ENCODE data around the gene NSUN5.
"Not testable (repeated sequence)": the region's sequence is repeated elsewhere in the genome, so short reads cannot be mapped to it uniquely, and the experiment has no call there.

Gene NSUN5

DNA sequence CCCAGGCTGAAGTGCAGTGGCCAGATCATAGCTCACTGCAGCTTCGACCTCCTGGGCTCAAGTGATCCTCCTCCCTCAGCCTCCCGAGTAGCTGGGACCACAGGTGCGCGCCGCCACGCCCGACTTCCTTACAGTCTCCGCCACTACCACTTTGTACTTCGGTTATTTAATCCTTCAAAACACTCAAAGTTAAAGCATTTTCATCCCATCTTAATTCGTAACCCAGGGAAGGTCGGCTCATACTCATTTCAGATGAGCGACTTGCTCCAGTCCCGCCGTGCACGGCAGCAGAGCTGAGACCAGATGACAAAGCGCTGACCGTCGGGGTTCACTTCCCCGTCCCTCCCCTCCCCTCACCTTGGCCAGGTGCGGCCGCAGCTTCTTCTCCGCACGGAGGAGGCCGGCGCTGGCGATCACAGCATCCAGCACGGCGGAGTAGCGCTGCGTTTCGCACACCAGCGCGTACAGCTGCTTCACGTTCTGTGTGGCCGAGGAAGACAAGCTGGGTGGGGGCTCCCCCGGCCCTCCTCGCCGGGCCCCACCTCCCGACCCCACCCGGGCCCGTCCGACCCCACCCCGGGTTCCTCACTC lies 457 bp downstream of the NSUN5 start:
- no peaks in the 10 kb centered on the region for H3K9me3 ChIP-seq (ENCODE audit: severe bottlenecking)
- H3K4me3 ChIP-seq (ENCODE audit: severe bottlenecking) = peak overlapping the region; percentile 62
- DNase-seq (ENCODE audit: low spot score) = no peak
- peak overlapping the region; percentile 34 for H3K27ac ChIP-seq (ENCODE audit: poor library complexity, severe bottlenecking)
- ATAC-seq (ENCODE audit: low read depth) = peak; percentile 58
- H3K4me1 ChIP-seq (ENCODE audit: insufficient read depth, poor library complexity, severe bottlenecking) = peaks cover 3% of the 10 kb centered on the region
- H3K27me3 ChIP-seq (ENCODE audit: insufficient read depth, poor library complexity, severe bottlenecking) = no peaks in the 10 kb centered on the region
- TF ChIP-seq, protein P1, sequence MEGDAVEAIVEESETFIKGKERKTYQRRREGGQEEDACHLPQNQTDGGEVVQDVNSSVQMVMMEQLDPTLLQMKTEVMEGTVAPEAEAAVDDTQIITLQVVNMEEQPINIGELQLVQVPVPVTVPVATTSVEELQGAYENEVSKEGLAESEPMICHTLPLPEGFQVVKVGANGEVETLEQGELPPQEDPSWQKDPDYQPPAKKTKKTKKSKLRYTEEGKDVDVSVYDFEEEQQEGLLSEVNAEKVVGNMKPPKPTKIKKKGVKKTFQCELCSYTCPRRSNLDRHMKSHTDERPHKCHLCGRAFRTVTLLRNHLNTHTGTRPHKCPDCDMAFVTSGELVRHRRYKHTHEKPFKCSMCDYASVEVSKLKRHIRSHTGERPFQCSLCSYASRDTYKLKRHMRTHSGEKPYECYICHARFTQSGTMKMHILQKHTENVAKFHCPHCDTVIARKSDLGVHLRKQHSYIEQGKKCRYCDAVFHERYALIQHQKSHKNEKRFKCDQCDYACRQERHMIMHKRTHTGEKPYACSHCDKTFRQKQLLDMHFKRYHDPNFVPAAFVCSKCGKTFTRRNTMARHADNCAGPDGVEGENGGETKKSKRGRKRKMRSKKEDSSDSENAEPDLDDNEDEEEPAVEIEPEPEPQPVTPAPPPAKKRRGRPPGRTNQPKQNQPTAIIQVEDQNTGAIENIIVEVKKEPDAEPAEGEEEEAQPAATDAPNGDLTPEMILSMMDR (IDR thresholded peaks at IDR 0.05; ENCODE audit: poor library complexity, severe bottlenecking) = no peak
- H3K36me3 ChIP-seq (ENCODE audit: low read depth) = peaks cover 23% of the 10 kb centered on the region

DNA sequence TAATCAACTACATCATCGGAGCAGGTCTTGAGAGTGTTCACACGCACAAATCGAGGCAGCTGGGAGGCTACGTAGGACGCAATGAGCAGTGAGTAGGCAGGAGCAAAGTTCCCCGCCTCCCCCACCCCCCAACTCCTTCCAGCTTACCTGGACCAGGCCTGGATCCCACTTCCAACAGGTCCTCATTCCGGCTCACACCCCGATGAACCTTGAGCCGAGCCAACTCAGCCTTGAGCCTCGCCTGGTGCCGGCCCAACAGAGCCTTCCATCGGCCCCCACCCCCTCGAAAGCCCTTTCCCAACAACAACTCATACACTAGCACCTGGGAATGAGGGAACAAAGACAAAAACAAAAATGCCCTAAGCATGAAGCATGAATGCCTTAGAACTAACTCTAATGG lies 1.2 kb downstream of the NSUN5 start:
- ATAC-seq (ENCODE audit: low read depth) (no peak), DNase-seq (ENCODE audit: low spot score) (no peak)

DNA sequence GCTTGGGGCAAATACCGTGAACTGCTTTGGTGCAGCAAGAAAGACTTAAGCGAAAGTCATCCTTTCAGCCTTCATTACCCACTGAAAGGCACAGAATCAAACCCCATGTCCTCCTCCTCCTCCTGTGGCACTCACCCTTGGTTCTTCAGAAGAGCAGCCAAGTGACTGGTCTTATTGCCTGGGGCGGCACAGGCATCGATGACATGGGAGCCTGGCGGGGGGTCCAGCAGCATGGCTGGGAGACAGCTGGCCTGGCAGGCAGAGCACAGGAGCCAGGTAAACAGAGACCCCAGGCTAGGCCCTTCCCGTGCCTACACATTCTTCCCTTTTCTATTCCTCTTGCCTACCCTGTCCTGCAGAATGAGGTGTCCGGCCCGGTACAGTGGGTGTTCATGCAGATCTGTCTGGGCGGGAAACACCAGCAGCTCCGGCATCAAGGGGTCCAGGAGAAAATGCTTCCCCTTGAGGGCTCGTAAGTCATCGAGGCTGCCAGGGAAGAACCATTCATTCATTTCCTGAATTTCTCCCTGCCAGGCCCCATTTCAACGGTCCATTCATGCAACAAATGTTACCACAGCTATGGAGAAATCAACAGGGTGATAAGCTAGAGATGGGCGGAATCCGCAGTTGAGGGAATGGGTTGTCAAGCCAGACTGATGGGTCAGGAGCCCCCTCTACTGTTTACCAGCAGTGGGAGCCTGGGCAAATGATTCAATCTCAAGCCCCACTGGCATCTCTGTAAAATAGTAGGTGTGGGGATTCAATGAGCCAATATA lies 3.8 kb downstream of the NSUN5 start:
- ATAC-seq (ENCODE audit: low read depth); DNase-seq (ENCODE audit: low spot score); H3K27ac ChIP-seq (ENCODE audit: poor library complexity, severe bottlenecking); H3K9me3 ChIP-seq (ENCODE audit: severe bottlenecking); H3K27me3 ChIP-seq (ENCODE audit: insufficient read depth, poor library complexity, severe bottlenecking); H3K4me3 ChIP-seq (ENCODE audit: severe bottlenecking); H3K4me1 ChIP-seq (ENCODE audit: insufficient read depth, poor library complexity, severe bottlenecking): not testable (repeated sequence)
- peaks cover 23% of the 10 kb centered on the region for H3K36me3 ChIP-seq (ENCODE audit: low read depth)

More for the DNA sequence above, 1.2 kb downstream of the NSUN5 start:
- peaks cover 23% of the 10 kb centered on the region for H3K36me3 ChIP-seq (ENCODE audit: low read depth)
- peak overlapping the region; percentile 62 for H3K4me3 ChIP-seq (ENCODE audit: severe bottlenecking)
- H3K4me1 ChIP-seq (ENCODE audit: insufficient read depth, poor library complexity, severe bottlenecking) = peaks cover 3% of the 10 kb centered on the region
- H3K9me3 ChIP-seq (ENCODE audit: severe bottlenecking) = no peaks in the 10 kb centered on the region
- H3K27ac ChIP-seq (ENCODE audit: poor library complexity, severe bottlenecking) = no peak overlapping the region
- no peaks in the 10 kb centered on the region for H3K27me3 ChIP-seq (ENCODE audit: insufficient read depth, poor library complexity, severe bottlenecking)
- TF ChIP-seq, protein P1 (IDR thresholded peaks at IDR 0.05; ENCODE audit: poor library complexity, severe bottlenecking) = no peak

DNA sequence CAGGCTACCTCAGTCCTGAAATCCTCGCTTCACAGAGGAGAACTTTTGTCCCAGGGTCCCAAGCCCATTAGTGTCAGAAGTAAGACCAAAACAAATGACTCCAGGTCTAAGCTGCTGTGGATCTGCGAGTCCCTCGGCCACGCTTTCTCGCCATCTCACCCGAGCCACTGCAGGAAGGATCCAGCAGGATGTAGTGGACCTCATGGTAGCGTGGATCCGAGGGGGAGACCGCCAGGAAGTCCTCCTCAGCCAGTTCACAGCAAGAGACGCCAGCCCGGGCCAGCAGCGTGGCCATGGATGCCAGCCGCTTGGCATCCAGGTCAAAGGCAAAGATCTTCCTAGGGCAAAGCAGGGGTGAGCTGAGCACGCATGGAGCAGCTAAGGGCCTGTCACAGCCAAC lies 4.6 kb downstream of the NSUN5 start:
- Histone ChIP-seq H3K4me1 (ENCODE audit: insufficient read depth, poor library complexity, severe bottlenecking) (peaks cover 2% of the 10 kb centered on the region), H3K27ac (ENCODE audit: poor library complexity, severe bottlenecking) (no peak overlapping the region), H3K36me3 (ENCODE audit: low read depth) (peaks cover 23% of the 10 kb centered on the region), H3K27me3 (ENCODE audit: insufficient read depth, poor library complexity, severe bottlenecking) (no peaks in the 10 kb centered on the region), H3K9me3 (ENCODE audit: severe bottlenecking) (no peaks in the 10 kb centered on the region), H3K4me3 (ENCODE audit: severe bottlenecking) (no peak overlapping the region)
- TF ChIP-seq, protein P1 (IDR thresholded peaks at IDR 0.05; ENCODE audit: poor library complexity, severe bottlenecking) = no peak
- DNase-seq (ENCODE audit: low spot score) (no peak), ATAC-seq (ENCODE audit: low read depth) (no peak)

DNA sequence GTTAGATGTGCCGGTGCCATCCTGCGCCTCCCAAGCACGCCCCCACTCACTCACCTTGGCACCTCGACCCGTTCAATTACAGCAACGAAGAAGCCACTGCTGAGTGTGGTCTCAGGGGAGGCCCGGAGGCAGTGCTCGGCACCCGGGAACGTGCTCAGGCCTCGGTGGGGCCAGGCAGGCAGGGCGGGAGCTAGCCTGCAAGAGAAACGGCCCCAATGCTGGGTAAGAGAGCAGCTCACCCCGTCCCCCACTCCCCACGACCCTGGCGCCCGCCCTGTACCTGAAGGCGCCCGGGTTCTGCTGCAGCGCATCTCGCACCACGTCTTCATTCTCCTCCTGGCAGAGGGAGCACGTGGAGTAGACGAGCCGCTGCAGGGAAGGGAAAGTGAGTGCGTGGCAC lies 5.1 kb downstream of the NSUN5 start:
- no peak overlapping the region for H3K4me3 ChIP-seq (ENCODE audit: severe bottlenecking)
- TF ChIP-seq, protein P1 (IDR thresholded peaks at IDR 0.05; ENCODE audit: poor library complexity, severe bottlenecking) = no peak
- H3K27ac ChIP-seq (ENCODE audit: poor library complexity, severe bottlenecking) = no peak overlapping the region
- ATAC-seq (ENCODE audit: low read depth) = no peak
- no peaks in the 10 kb centered on the region for H3K4me1 ChIP-seq (ENCODE audit: insufficient read depth, poor library complexity, severe bottlenecking)
- H3K27me3 ChIP-seq (ENCODE audit: insufficient read depth, poor library complexity, severe bottlenecking) = no peaks in the 10 kb centered on the region
- H3K9me3 ChIP-seq (ENCODE audit: severe bottlenecking) = no peaks in the 10 kb centered on the region
- DNase-seq (ENCODE audit: low spot score) = no peak
- H3K36me3 ChIP-seq (ENCODE audit: low read depth) = peaks cover 23% of the 10 kb centered on the region

DNA sequence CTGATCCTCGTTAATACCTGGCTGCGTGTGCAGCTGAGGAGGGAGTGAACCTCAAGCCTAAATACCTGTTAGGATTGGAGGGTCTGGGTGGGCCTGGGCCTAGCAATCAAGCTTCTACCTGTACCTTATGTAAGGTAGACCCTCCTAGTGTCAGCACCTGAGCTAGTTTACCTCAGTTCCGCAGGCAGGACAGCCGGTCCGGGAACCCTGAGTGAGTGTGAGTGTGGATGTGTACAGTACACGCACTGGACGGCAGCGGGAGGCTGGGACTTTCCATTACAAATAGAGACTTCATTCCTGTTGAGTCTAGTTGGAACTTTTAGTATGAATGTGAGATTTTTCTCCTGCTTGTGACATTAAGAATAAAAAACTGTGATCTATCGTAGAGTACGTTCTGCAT lies 5.8 kb downstream of the NSUN5 start:
- not testable (repeated sequence) for H3K4me3 ChIP-seq (ENCODE audit: severe bottlenecking); H3K27me3 ChIP-seq (ENCODE audit: insufficient read depth, poor library complexity, severe bottlenecking); H3K27ac ChIP-seq (ENCODE audit: poor library complexity, severe bottlenecking); DNase-seq (ENCODE audit: low spot score); H3K9me3 ChIP-seq (ENCODE audit: severe bottlenecking); ATAC-seq (ENCODE audit: low read depth); H3K4me1 ChIP-seq (ENCODE audit: insufficient read depth, poor library complexity, severe bottlenecking)
- peaks cover 23% of the 10 kb centered on the region for H3K36me3 ChIP-seq (ENCODE audit: low read depth)

DNA sequence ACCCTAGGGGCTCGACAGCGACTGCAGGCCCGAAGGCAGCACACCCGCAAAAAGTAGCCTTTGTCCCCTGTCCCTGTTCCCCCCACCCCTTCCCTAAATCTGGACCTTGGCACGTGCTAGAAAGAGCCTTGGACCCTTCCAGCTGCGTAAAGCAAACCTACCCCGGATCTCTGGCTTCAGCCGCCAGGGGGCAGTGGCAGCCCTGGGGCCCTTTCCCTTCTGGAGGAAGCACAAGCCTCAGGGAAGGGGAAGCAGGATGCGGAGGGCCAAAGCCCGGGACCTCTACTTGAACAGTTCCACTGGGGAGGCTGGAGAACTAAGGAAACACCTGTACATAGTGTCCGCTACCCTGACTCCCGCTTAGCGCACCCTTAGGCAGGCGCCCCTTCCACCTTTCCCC lies 7.5 kb downstream of the NSUN5 start:
- not testable (repeated sequence) for H3K9me3 ChIP-seq (ENCODE audit: severe bottlenecking); H3K4me3 ChIP-seq (ENCODE audit: severe bottlenecking); H3K27me3 ChIP-seq (ENCODE audit: insufficient read depth, poor library complexity, severe bottlenecking); H3K4me1 ChIP-seq (ENCODE audit: insufficient read depth, poor library complexity, severe bottlenecking); H3K27ac ChIP-seq (ENCODE audit: poor library complexity, severe bottlenecking); DNase-seq (ENCODE audit: low spot score)
- H3K36me3 ChIP-seq (ENCODE audit: low read depth) = peaks cover 15% of the 10 kb centered on the region
- peak; percentile 37; the same call in 2 of the 3 replicates for ATAC-seq (ENCODE audit: low read depth)

DNA sequence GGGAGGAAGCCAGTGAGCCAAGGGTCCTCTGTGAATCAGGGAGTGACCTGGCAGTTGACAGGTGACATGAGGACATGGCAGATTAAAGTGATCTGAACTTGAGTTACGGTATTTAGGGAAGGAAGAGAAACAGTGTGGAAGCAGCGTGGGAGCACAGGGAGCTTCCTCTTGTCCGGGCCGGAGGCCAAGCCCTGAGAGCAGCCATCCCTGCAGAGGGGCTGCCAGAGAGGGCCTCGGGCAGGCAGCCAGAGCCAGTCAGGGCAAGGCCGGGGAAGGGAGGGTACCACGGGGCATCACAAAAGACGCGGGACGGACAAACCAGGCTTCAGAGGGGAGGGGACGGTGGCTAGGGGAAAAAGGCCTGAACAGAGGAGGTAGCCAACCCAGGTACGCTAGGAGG lies 8.8 kb downstream of the NSUN5 start:
- H3K4me1 ChIP-seq (ENCODE audit: insufficient read depth, poor library complexity, severe bottlenecking); DNase-seq (ENCODE audit: low spot score); H3K27ac ChIP-seq (ENCODE audit: poor library complexity, severe bottlenecking); H3K36me3 ChIP-seq (ENCODE audit: low read depth); H3K4me3 ChIP-seq (ENCODE audit: severe bottlenecking); ATAC-seq (ENCODE audit: low read depth); H3K9me3 ChIP-seq (ENCODE audit: severe bottlenecking); H3K27me3 ChIP-seq (ENCODE audit: insufficient read depth, poor library complexity, severe bottlenecking): not testable (repeated sequence)
